HG02840 (cell line): ENCODE measurements around the gene ACER3.

Source experiments
- ATAC-seq: cut with Tn5 transposase; IDR thresholded peaks from one replicate; pipeline ENCODE4 v1.9.1; 2021; ENCODE audit warnings: mild to moderate bottlenecking, moderate library complexity, moderate number of reproducible peaks; ENCODE audit not compliant: unreplicated experiment, low FRiP score

ACER3 gene

DNA sequence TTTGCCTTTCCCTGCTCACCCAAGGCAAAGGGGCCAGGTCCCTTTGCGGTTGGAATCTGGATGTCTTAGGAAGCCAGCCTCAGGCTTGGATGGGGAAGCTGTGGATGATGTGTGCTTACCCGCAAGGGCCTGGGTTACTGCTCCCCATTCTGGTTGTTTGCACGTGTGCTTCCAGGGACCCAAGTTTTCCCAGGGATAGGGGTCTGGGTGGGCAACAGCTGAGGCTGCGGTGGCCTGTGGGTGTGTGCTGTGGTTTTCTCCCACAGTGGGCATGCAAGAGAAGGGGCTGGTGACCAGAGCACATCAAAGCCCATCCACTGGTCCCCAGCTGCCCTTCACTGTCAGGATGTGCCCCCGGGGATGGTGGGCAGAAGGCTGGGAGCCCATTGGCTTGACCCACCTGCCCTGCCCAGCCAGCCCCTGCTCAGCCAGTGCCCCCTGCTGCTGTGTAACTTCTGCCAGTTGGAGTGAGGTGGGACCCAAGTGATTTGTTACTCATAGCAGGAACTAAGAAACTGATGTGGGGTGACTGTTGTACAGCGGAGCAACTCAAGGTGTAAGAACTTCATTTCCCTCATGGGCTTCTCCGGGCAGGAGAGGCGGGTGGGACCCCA lies 209.4 kb downstream of the ACER3 start:
- ATAC-seq: no peak

DNA sequence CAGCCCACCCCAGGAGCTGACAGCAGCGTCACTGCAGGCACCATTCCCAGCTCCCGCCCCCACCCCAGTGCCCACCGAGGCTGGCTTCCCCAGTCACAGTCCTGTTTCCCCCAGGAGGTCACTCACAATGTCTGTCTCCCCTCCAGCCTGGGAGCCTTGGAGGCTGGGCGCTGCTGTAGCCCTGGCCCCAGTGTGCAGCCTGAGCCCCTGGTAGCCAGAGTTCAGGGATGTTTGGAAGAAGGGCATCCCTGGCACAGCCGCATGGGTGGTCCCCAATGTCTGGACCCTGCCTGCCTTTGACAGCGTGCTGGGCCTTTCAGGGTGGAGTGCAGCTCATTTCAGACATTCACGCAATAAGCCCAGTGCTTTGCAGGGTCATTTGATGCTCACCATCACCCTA lies 210.4 kb downstream of the ACER3 start:
- no peak for ATAC-seq

DNA sequence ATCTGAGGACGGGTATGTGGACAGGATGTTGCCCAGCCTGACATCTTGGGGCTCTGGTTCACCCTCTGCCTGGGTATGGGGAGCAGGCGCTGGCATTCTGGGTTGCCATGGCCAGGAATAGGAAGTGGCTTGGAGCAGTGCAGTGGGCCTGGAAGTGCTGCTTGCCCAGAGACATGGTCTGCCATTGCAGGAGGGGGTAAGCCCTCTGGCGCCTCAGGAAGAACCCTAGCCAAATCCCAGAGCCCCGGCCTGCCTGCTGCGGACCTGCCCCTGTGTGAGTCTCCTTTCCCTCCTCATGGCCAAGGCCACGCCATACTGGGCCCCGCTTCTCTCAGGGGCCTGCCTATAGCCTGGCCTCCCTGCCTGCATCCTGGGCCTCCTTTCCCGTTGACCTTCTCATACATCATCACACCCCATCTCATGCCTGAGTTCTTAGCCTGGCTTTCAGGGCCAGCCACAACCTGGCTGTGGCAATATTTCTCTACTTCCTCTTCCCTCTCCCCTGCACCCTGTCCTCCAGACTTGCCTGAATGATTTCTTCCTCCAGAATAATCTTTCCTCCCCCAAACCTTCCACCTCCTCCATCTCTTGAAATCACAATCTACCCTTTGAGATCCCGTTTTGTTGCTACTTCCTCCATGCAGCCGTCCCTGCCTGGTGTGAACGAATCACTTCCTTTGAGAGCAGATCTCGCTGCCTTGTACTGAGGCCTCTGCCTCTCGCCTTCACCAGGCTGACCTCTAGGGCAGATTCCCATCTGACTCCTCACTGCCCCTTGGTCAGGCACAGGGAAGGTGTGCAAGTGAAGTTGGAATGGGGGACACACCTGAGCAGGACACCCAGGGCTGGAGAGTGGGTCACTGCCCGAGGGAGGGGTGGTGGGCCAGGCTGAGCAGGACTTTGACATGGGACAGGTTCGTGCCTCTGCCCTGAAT lies 211.2 kb downstream of the ACER3 start:
- no peak for ATAC-seq

DNA sequence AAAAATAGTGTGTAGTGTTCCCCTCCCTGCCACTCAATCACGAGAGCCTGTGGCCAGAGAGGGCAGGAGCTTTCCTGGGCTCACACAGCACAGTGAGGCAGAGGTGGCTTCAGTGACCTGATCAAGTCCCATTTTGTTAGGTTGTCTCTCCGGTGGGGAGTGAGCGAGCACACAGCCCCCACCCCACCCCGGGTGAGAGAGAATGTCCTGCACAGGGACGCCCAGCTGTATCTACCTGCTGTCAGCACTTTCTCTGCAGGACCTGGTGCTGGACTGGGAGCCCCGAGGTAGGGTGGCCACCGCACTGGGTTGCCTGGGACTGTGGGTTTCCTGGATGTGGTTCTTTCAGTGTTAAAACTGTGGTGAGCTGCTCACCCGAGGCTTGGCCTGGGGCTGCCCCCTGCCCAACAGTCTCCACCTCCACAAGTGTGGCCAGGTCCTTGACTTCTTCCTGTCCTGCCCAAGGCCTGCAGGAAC lies 212.2 kb downstream of the ACER3 start:
- ATAC-seq: no peak

DNA sequence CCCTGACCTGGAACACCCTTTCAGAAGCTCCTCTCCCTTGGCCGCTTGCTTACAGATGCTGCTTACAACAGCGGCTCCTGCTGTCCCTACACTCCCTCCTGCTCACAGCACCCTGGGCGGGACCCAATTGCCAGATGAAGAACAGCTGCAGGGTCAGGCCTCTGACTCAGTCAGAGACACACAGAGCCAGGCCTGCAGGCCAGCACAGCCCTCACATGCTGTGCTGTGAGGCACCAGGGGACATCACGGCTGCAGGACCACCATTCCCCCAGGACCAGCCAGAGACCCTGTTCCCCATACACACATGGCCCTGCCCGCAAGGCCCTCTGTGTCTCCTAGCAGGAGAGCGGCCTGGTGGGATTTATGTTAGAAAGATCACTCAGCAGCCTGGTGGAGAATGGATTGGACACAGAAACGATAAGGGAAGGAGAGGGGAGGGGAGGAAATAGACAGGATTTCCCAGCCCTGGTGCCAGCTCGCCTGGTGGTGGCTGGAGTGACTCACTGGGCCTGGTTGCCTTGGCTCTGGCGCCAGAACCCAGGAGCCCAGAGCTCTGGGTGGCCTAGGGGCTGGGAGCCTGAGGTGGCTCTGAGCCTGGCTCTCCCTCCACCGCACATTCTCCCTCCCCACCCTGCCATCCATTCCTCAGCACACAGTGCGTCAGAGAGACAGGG lies 212.7 kb downstream of the ACER3 start:
- no peak for ATAC-seq

DNA sequence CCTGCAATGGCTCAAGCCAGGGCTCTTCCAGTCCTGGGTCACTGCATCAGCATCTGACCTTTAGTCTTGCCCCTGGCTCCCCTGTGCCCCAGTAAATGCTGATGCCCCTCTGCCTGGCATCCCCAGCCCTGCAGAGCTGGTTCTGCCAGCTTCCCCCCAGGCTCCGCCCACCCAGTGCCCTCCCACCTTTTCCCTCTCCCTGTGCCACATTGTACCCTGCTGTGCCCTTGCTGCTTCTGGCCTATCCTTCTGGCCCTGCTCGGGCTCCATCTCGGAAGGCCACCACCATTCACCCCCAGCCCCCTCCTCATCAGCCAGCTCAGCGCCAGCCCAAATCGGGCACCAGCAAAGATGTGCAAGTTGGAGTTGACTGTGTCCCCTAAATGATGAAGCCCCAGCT lies 213.5 kb downstream of the ACER3 start:
- ATAC-seq: no peak

DNA sequence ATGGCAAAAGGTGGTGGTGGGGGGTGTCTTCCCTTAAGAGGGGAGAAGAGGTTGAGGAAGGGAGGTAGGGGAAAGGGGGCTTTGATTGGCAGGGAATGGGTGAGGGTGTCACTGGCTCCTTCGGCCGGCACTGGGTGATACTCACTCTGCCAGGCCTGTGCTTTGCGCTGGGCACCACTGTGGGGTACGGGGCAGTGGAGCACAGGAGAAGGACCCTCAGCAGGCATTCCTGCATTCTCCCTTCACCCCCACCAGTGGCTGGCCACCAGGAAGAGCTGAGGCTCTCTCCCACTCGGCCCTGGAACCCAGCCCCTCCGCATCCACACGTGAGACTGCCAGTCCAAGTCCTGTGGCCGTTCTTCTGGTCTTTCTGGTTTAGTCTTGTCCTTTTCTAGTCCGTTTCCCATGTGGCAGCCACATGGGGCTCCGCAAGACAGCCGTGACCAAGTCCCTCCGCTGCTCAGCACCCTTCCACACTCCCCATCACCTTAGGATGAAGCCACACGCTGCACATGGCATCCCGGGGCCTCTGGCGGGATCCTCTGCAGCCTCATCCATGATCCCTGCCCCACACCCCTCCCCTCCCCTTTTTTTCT lies 214.0 kb downstream of the ACER3 start:
- ATAC-seq: no peak

DNA sequence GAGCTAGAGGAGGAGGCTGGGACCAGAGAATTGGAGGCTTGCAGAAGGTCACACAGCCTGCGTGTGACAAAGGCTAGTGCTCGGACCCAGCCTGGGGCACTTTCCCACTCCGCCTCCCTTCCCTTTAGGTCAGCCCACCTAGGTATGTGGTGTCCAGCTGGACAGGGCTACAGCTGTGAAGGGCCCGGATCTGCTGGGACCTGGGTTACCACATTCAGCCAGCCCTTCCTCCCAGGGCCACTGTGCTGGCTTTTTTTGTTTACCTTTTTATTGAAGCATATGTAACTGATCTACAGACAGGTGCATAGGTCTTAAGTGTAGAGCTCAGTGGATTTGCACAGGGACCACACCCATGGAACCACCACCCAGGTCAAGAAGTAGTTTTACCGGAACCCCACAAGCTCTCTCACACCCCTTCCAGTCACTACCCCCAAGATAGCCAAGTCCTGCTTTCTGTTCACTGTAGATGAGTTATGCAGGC lies 214.7 kb downstream of the ACER3 start:
- ATAC-seq: no peak
